HG02884 (cell line): Measurements from ENCODE around the gene ST7.

Source experiments
- ATAC-seq: cut with Tn5 transposase; IDR thresholded peaks from one replicate; pipeline ENCODE4 v1.9.1; 2021; ENCODE audit warnings: mild to moderate bottlenecking, moderate library complexity; ENCODE audit not compliant: unreplicated experiment

The ST7 gene

GRCh38 chr7:117051808-117052207 is 98.5 kb downstream of the ST7 start:
- no peak for ATAC-seq

- no peak for ATAC-seq
Measured at GRCh38 chr7:117053432-117053831, 100.1 kb downstream of the ST7 start.

GRCh38 chr7:117061751-117062150 is 108.5 kb downstream of the ST7 start:
- no peak for ATAC-seq

- no peak for ATAC-seq
Measured at GRCh38 chr7:117062300-117062699, 109.0 kb downstream of the ST7 start.

- ATAC-seq = no peak
Measured at GRCh38 chr7:117064688-117065087, 111.4 kb downstream of the ST7 start.

- ATAC-seq = no peak
Measured at GRCh38 chr7:117065571-117066150, 112.4 kb downstream of the ST7 start.

- ATAC-seq = no peak
Measured at GRCh38 chr7:117066668-117067067, 113.4 kb downstream of the ST7 start.

- ATAC-seq = no peak
Measured at GRCh38 chr7:117067340-117067739, 114.0 kb downstream of the ST7 start.

GRCh38 chr7:117068511-117069145 is 115.3 kb downstream of the ST7 start:
- no peak for ATAC-seq

- no peak for ATAC-seq
Measured at GRCh38 chr7:117069379-117069778, 116.1 kb downstream of the ST7 start.

GRCh38 chr7:117071551-117071950 is 118.2 kb downstream of the ST7 start:
- ATAC-seq = no peak

- ATAC-seq = no peak
Measured at GRCh38 chr7:117072620-117073118, 119.4 kb downstream of the ST7 start.

- ATAC-seq = no peak
Measured at GRCh38 chr7:117074378-117074777, 121.1 kb downstream of the ST7 start.

- ATAC-seq = no peak
Measured at GRCh38 chr7:117075934-117076333, 122.6 kb downstream of the ST7 start.

GRCh38 chr7:117076426-117076943 is 123.2 kb downstream of the ST7 start:
- ATAC-seq = no peak

GRCh38 chr7:117077658-117078057 is 124.4 kb downstream of the ST7 start:
- ATAC-seq = no peak

- no peak for ATAC-seq
Measured at GRCh38 chr7:117082647-117083046, 129.3 kb downstream of the ST7 start.

- no peak for ATAC-seq
Measured at GRCh38 chr7:117083648-117084047, 130.3 kb downstream of the ST7 start.

- no peak for ATAC-seq
Measured at GRCh38 chr7:117084286-117084685, 131.0 kb downstream of the ST7 start.

GRCh38 chr7:117085275-117085674 is 132.0 kb downstream of the ST7 start:
- no peak for ATAC-seq

- ATAC-seq = no peak
Measured at GRCh38 chr7:117085769-117086463, 132.6 kb downstream of the ST7 start.

- ATAC-seq = no peak
Measured at GRCh38 chr7:117086788-117087187, 133.5 kb downstream of the ST7 start.
